ENCODE results near the gene SLC7A10.

- TF ChIP-seq CTCF (IDR thresholded peaks at IDR 0.05): no peak
- no peak for TF ChIP-seq POLR2A (IDR thresholded peaks at IDR 0.05)
Measured at GRCh38 chr19:33246709-33247440, 21.2 kb upstream of the SLC7A10 start.
